Caco-2 (cell line): ENCODE measurements around the gene COX14. TPM values are rescaled to one million over a fixed set of nuclear protein-coding genes. Genes with fewer than 3 reads are reported as not detected.
A peak's percentile ranks its signal among the peaks of the same experiment; 100 is the strongest.

ENCODE experiments used
- BruUV-seq: library from RNA; stranded (reverse); fragments of 400-500 nt; replicated peaks from 2 replicates; lab custom pipeline; 2021; lab: Mats Ljungman, UMichigan
- CTCF ChIA-PET: fragments of 300-600 bp; sonication (Branson Sonifier 250); formaldehyde crosslinking; loops from one replicate; lab custom pipeline; 2022; ENCODE audit warnings: antibody characterized with exemption; lab: Charles Lee
- POLR2A ChIA-PET: fragments of 300-600 bp; sonication (Branson Sonifier 250); formaldehyde crosslinking; loops from one replicate; lab custom pipeline; 2022; ENCODE audit warnings: antibody characterized with exemption; lab: Charles Lee
- DNase-seq, 2 experiments: peaks; one replicate each; pipeline versions ENCODE4 v3.0.0 to v3.0.0-alpha.2; 2020 to 2022
- H3K27me3 ChIP-seq: replicated peaks from 2 replicates; pipeline ENCODE4 v1.6.0; 2011; ENCODE audit warnings: low read length; ENCODE audit not compliant: control insufficient read depth, insufficient read depth
- H3K36me3 ChIP-seq: 2 replicates; pipeline ENCODE4 v1.5.1; 2011; ENCODE audit warnings: low read length; ENCODE audit not compliant: control insufficient read depth, insufficient read depth
- H3K4me1 ChIP-seq: fragments of 250-450 bp; sonication (Bioruptor Pico); 2 replicates; pipeline ENCODE4 v1.5.1; 2020; ENCODE audit warnings: mild to moderate bottlenecking
- H3K4me3 ChIP-seq: 2 replicates; pipeline ENCODE4 v1.5.1; 2011; ENCODE audit warnings: low read depth, mild to moderate bottlenecking, control low read depth, low read length
- H3K9me3 ChIP-seq: fragments of 250-450 bp; sonication (Bioruptor Pico); 2 replicates; pipeline ENCODE4 v1.5.1; 2020; ENCODE audit warnings: mild to moderate bottlenecking, moderate library complexity
- H3K27ac Mint-ChIP-seq: one replicate; pipeline ENCODE4 v1.8.0; 2022; ENCODE audit warnings: mixed read lengths; ENCODE audit not compliant: unreplicated experiment
- H3K27me3 Mint-ChIP-seq: one replicate; pipeline ENCODE4 v1.8.0; 2022; ENCODE audit warnings: mixed read lengths; ENCODE audit not compliant: insufficient read depth, unreplicated experiment
- H3K36me3 Mint-ChIP-seq: one replicate; pipeline ENCODE4 v1.8.0; 2022; ENCODE audit warnings: mild to moderate bottlenecking, mixed read lengths; ENCODE audit not compliant: insufficient read depth, unreplicated experiment
- H3K4me1 Mint-ChIP-seq: one replicate; pipeline ENCODE4 v1.8.0; 2022; ENCODE audit warnings: low read depth, mixed read lengths; ENCODE audit not compliant: unreplicated experiment
- H3K4me3 Mint-ChIP-seq: one replicate; pipeline ENCODE4 v1.8.0; 2022; ENCODE audit warnings: mild to moderate bottlenecking, moderate library complexity, mixed read lengths; ENCODE audit not compliant: unreplicated experiment
- H3K9me3 Mint-ChIP-seq: one replicate; pipeline ENCODE4 v1.8.0; 2022; ENCODE audit warnings: mixed read lengths; ENCODE audit not compliant: unreplicated experiment
- intact Hi-C: fragments of 100-400 bp; cut with micrococcal nuclease; formaldehyde crosslinking; loops from one replicate; pipeline ENCODE4 v1.10.0; 2022; ENCODE audit not compliant: unreplicated experiment
- total RNA-seq: library from RNA; stranded (reverse); gene quantifications from 2 replicates; pipeline ENCODE4 v1.2.3, GENCODE V29; 2022
- TF ChIP-seq, protein P1 (sequence below), 2 experiments: fragments of 200-600 bp in 1 of 2; IDR thresholded peaks; 1 replicate in 1 of 2; 2 replicates in 1 of 2; pipeline versions ENCODE4 v1.5.1 to v1.8.0; 2011 to 2022; ENCODE audit warnings: antibody characterized with exemption in 1 of 2, control low read depth in 1 of 2, inconsistent platforms in 1 of 2, low read depth in 1 of 2, low read length in 1 of 2, mild to moderate bottlenecking in 1 of 2, moderate library complexity in 1 of 2; ENCODE audit not compliant: insufficient read depth in 1 of 2, severe bottlenecking in 1 of 2, unreplicated experiment in 1 of 2

The COX14 gene
- total RNA-seq, 1 experiment from 2014 or later: 86.3 TPM

DNA sequence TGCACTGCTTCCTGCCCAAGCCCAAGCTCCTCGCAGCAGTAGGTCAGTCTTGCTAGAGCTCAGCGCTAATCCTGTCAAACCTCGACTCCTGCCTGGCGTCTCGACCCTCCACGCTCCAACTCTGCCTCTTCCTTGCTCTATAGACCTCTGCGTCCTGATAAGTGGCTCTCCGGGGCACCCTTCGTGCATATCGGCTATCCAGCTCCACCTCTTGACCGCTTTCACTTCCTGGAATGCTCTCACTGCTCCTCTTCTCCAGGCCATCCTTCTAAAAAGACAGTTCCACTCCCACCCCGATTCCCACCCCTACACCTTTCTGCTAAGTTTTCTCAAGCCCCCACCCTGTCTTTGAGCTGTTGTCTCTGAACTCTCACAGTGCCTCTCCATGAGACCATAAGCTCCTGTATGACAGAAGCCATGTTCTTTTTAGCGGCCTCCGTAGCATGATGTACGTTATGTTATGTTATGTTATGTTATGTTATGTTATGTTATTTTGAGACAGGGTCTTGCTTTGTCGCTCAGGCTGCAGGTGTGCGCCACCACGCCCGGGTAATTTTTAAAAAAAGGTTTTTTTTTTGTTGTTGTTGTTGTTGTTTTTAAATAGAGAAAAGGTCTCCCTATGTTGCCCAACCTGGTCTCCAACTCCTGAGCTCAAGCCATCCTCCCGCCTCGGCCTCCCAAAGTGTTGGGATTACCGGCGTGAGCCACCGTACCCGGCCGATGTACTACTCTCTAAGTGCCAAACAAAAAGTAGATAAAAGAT lies 601 bp downstream of the COX14 start:
- Mint-ChIP-seq H3K36me3 (peaks cover 40% of the 10 kb centered on the region), H3K9me3 (no peaks in the 10 kb centered on the region), H3K4me3 (peak overlapping the region; percentile 100), H3K27ac (peak overlapping the region; percentile 97), H3K27me3 (no peaks in the 10 kb centered on the region), H3K4me1 (peaks cover 17% of the 10 kb centered on the region)
- CTCF ChIA-PET: interaction anchor here (0.6 to 4.4 kb wide), 34 partner anchors 9 to 202 kb away, joined by 3 to 105 read pairs (median 9); partner anchors contain the start of genes CERS5, GPD1 and SMARCD1
- peaks cover 24% of the 10 kb centered on the region for H3K4me1 ChIP-seq
- intact Hi-C loops: loop anchor here (1.0 kb wide), 3 partner anchors 27 to 288 kb away; partner anchors contain the start of genes CERS5, LARP4 and SMARCD1
- TF ChIP-seq, protein P1, sequence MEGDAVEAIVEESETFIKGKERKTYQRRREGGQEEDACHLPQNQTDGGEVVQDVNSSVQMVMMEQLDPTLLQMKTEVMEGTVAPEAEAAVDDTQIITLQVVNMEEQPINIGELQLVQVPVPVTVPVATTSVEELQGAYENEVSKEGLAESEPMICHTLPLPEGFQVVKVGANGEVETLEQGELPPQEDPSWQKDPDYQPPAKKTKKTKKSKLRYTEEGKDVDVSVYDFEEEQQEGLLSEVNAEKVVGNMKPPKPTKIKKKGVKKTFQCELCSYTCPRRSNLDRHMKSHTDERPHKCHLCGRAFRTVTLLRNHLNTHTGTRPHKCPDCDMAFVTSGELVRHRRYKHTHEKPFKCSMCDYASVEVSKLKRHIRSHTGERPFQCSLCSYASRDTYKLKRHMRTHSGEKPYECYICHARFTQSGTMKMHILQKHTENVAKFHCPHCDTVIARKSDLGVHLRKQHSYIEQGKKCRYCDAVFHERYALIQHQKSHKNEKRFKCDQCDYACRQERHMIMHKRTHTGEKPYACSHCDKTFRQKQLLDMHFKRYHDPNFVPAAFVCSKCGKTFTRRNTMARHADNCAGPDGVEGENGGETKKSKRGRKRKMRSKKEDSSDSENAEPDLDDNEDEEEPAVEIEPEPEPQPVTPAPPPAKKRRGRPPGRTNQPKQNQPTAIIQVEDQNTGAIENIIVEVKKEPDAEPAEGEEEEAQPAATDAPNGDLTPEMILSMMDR (IDR thresholded peaks at IDR 0.05; ENCODE audit: insufficient read depth in 1 of 2, low read depth in 1 of 2, low read length in 1 of 2, severe bottlenecking in 1 of 2, unreplicated experiment in 1 of 2): no peak
- DNase-seq: peak; percentile 68 to 70
- H3K27me3 ChIP-seq: no peaks in the 10 kb centered on the region
- peak overlapping the region; percentile 80 for H3K4me3 ChIP-seq
- BruUV-seq: TSS peak; percentile 24
- POLR2A ChIA-PET: interaction anchor here (0.5 to 2.3 kb wide), 17 partner anchors 8 to 371 kb away, joined by 3 to 30 read pairs (median 4); partner anchors contain the start of genes CERS5, FAM186A, SMARCD1 and TMBIM6
- H3K36me3 ChIP-seq: no peaks in the 10 kb centered on the region
- H3K9me3 ChIP-seq: no peaks in the 10 kb centered on the region

DNA sequence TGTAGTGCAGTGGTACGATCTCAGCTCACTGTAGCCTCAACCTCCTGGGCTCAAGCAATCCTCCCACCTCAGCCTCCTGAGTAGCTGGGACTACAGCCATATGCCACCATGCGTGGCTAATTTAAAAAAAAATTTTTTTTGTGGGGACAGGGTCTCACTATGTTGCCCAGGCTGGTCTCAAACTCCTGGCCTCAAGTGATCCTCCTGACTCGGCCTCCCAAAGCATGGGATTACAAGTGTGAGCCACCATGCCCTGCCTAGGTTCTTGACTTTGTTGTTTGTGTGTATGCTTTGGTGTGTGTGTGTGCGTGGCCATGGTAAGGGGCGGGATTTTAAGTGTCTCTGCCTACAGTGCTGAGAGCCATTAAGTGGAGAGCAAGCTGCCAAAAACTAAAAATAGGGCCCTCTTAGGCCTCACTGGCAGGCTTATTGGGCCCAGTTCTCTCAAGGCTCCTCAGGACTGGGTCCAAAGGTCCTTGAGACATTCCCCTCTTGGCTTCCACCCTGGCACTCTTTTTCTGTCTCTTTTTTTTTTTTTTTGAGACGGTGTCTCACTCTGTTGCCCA lies 5.1 kb downstream of the COX14 start:
- Mint-ChIP-seq H3K36me3 (peaks cover 53% of the 10 kb centered on the region), H3K9me3 (no peaks in the 10 kb centered on the region), H3K27ac (no peak overlapping the region), H3K4me3 (no peak overlapping the region), H3K27me3 (no peaks in the 10 kb centered on the region), H3K4me1 (peaks cover 6% of the 10 kb centered on the region)
- DNase-seq: no peak
- ChIA-PET POLR2A (no interaction called here), CTCF (no interaction called here)
- H3K4me3 ChIP-seq: no peak overlapping the region
- BruUV-seq: no TSS peak
- TF ChIP-seq, protein P1 (IDR thresholded peaks at IDR 0.05; ENCODE audit: insufficient read depth in 1 of 2, low read depth in 1 of 2, low read length in 1 of 2, severe bottlenecking in 1 of 2, unreplicated experiment in 1 of 2): no peak
- no peaks in the 10 kb centered on the region for H3K27me3 ChIP-seq
- H3K9me3 ChIP-seq: no peaks in the 10 kb centered on the region
- H3K36me3 ChIP-seq: peaks cover 4% of the 10 kb centered on the region
- H3K4me1 ChIP-seq: 0 out of 2 replicates have a peak, but pooled peaks cover 2% of the 10 kb centered on the region
- intact Hi-C loops: no loop called here

DNA sequence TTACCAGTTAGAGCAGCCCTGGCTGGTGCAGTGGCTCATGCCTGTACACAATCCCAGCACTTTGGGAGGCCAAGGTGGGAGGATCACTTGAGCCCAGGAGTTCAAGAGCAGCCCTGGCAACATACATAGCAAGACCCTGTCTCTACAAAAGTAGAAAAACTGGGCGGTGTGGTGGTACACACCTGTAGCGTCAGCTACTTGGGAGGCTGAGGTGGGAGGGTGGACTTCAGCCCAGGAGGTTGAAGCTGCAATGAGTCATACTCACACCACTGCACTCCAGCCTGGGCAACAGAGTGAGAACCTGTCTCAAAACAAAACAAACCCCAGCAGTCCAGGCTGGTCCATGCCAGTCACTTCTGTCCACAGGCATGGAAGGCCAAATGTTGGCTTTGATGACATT lies 7.4 kb downstream of the COX14 start:
- Histone ChIP-seq H3K36me3 (peaks cover 4% of the 10 kb centered on the region), H3K4me3 (no peak overlapping the region), H3K27me3 (no peaks in the 10 kb centered on the region), H3K9me3 (no peaks in the 10 kb centered on the region), H3K4me1 (0 out of 2 replicates have a peak, but pooled peaks cover 2% of the 10 kb centered on the region)
- no TSS peak for BruUV-seq
- peaks cover 45% of the 10 kb centered on the region for H3K36me3 Mint-ChIP-seq
- ChIA-PET CTCF (interaction anchor here (0.7 kb wide), 1 partner anchor 65 kb away, joined by 3 read pairs; no protein-coding TSS in a partner anchor), POLR2A (no interaction called here)
- H3K27ac Mint-ChIP-seq: no peak overlapping the region
- no peaks in the 10 kb centered on the region for H3K27me3 Mint-ChIP-seq
- DNase-seq: peak in 1 of 2 experiments; percentile 23
- intact Hi-C loops: no loop called here
- H3K4me1 Mint-ChIP-seq: peaks cover 6% of the 10 kb centered on the region
- no peaks in the 10 kb centered on the region for H3K9me3 Mint-ChIP-seq
- H3K4me3 Mint-ChIP-seq: no peak overlapping the region
- TF ChIP-seq, protein P1 (IDR thresholded peaks at IDR 0.05; ENCODE audit: insufficient read depth in 1 of 2, low read depth in 1 of 2, low read length in 1 of 2, severe bottlenecking in 1 of 2, unreplicated experiment in 1 of 2): no peak
